Stimulated activated CD4-positive, alpha-beta T cell treated with anti-CD3 and anti-CD28 coated beads, Interleukin-4, amount 100 ng/mL, for 48 hours (primary cell): ENCODE measurements around the gene TRIM47.

Experiments
- DNase-seq, 2 donors: peaks; one replicate each; pipeline ENCODE4 v3.0.0-alpha.2; 2020; ENCODE audit warnings: low read depth in 2 of 2

Gene TRIM47

DNA sequence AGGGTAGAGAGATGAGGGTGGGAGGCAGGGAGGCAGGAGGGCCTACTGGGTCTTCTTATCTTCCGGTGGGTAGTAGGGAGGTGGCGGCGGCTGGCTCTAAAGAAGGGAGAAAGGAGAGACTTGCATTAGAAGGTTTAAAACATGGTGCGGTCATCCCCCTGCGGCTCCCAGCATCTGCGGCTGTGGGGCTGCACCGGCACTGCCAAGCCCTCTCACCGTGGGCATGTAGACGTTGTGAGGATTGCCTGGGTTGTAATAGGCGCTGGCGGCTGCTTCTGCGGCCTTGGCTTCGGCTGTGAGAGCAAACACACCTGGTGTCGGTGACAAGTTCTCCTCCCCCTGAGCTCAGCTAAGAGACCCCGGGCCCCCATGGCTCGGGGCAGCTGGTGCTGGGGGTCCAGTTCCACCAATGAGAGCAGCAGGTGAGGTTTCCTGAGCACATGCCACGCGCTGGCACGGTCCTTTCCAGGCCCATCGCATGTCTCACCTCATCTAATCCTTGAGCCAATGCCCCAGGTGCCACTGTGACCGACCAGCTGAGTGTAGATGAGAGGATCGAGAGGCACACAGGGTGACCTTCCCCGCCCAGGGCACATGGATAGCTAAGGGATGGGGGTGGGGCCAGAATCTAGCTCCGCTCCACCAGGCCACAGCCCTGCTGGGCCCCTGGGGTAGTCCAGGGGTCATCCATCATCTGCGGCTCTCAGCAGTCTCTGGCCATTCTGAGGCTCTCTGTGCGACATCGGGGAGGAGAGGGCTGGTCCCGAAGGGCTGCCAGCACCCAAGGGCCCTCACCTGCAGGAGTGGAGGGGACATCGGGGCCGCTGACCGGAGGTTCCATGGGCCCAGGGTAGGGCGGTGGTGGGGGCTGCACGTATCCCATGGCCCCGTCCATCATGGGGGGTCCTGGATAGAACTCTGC, 31.4 kb downstream of the TRIM47 start:
- no peak for DNase-seq

DNA sequence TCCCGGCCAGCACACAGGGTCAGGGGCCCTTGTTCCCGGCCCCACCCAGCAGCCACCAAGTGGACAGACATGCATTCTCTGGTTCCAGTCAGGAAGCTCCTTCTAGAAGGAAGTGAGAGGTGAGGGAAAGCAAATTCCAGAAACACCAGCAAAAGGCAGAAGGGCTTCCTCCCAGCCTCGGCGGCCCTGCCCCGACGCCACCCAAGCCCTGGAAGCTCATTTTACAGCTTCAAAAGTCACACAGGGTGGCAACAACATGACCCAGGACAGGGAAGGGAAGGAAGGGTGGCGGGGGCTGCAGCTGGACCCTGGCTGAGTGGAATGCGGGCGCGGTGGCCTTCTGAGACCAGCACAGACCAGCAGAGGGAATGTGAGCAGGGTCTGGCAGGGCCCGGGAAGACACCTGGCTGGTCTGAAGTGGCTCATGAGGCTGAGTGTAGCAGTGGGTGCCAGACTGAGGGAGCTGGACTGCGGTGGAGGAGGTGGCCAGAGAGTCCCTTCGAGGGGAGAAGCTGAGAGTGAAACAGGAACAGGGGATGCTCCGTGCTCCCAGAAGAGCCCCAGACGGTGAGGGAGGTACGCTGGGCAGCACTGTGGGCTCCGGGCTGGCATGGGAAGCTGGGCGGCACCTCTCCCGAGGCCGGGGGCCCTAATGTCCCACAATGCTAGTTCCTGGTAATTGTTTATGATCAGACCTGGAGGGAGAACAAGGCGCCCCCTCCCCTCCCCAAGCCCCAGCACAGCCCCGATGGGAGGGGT, 32.3 kb downstream of the TRIM47 start:
- DNase-seq = no peak

DNA sequence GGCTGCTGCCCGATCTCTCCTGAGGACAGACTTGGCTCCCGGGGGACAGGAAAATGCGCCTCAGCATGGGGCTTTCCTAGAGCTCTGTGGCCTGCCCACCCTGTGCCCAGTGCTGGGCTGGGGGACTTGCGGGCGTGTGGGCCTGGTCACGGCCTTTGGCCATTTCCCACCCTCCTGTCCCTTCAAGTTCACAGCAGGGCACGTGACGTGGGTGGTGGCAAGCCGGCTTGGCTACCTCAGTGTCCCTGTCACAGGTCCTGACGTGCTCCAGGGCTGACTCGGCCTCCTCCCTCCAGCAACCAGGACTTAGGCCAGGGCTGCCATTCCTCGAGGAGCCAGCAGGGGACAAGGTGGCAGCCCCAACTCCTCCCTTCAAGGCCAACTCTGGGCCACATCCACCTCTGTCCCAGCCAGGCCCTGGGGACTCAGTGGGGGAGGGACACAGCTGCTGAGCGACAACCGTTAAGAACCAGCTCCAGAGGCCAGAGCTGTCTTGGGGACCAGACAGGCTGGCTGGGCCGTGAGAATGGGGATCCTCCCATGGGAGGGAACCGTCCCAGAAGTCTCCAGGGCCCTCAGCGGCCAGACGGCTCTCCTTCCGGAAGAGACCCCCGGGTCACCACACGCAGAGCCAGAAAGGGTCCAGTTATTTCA, 33.2 kb downstream of the TRIM47 start:
- peak; percentile 67 to 70 for DNase-seq

DNA sequence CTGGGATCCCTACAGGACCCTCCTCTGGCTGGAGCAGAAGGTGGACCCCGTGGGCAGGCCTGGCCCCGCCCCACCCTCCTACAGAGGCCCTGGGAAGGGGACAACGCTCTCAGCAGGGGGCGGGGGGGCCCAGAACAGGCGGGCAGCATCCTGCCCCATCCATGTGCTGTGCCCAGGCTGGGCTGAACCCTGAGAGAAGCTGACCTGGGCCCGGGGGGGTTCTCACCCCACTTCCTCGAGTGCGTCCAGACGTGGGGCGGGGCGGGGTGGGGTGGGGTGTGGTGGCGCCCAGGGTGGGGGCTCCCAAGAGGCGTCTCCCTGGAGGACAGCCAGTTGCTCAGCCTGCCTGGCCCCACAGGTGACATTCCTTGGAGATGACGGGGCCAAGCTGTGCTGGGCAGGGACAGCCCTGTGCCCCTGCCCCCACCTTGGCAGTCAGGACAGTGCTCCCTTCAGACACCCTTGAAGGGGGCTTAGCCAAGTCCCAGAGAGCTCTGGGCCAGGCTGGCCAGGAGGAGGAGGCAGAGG, 33.8 kb downstream of the TRIM47 start:
- no peak for DNase-seq

DNA sequence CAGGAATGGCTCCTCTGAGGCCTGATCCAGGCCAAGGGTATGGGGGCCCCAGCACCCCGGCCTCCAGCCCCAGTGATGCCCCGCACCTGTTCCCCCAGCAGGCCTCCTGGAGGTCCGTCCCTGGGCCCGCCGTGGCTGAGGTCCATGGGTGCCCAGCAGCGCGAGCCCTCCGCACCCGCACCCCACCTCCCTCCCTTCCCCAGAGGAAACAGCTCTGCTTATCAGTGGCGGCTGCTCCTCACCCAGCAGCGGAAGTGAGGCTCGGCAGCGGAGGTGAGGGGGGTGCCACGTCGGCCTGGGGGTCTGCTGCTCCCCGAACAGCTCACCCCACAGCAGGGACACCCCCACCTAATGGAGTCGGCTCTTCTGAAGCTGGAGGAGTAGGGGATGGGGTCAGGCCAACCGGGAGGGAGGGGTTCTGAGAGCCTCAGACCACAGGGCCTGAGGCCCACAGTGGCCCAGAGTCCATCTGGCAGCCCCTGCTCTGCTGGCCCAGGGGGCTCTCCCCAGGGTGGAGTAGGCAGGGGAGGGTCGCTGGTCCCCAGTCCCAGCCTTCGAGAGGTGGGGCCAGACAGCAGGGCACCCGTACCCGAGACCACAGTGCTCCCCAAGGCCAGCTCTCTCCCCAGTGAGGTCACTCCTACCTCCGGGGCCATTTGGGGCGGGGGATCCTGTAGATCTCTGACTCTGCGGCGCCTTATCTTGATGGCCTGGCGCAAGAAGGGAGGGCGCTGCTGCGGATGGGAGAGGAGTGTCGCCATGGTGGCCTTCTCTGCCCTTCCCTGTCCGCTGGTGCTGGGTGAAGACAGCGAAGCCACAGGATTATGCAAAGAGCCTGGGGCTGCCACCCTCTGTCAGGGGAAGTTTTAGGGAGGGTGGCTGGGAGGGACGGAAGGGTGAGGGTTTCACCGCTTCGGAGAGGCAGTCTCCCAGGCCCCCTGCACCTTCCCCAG, 34.5 kb downstream of the TRIM47 start, which contains the start of gene UNC13D:
Gene UNC13D (minus strand): TSS at position 828 of the 953 bp plus-strand sequence. CDS start 67 bp downstream, at position 761.
- no peak for DNase-seq

DNA sequence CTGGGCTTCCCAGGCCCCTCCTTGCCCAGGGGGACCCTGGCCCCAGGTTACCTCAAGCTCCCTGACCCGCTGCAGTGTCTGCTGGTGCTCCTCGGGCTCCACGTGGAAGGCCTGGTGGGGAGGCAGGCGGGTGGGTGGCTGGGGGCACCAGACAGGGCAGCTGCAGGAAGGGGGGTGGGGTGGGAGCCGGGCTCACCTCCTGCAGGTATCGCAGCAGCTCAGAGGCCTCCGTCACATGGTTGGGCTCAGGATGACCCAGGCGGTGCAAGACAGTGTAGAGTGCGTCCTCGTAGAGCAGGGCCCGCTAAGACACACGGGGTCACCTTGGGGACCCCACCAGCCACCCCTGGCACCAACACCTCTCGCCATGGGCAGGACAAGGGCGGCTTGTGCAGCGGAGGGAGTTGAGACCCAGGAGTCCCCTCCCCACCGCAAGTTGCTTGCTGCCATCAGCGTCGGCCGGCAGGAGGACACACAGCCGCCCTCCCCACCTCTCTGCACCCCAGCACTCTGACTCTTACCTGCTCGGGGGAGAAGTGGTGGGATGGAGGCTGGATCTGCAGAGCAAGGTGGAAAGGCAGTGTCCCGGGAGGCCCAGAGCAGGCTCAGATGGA, 35.3 kb downstream of the TRIM47 start:
- DNase-seq = no peak

DNA sequence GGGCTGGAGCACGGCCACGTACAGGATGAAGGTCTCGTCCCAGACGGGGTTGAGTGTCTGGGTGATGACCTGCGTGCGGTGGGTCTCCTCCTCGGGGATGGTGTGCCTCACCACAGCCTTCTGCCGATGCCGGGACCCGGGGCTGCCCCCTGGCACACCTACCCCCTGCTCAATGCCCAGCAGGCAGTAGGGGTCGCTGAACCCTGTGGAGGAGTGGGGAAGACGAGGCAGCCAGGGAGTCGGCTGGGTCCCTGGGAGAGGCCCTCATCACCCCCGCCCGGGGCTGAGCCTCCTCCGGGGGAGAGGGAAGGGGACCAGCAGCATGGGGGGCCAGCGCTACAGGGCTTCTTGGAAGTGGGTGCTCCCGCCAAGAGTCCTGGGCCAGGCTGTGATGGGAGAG, 36.0 kb downstream of the TRIM47 start:
- DNase-seq = no peak

DNA sequence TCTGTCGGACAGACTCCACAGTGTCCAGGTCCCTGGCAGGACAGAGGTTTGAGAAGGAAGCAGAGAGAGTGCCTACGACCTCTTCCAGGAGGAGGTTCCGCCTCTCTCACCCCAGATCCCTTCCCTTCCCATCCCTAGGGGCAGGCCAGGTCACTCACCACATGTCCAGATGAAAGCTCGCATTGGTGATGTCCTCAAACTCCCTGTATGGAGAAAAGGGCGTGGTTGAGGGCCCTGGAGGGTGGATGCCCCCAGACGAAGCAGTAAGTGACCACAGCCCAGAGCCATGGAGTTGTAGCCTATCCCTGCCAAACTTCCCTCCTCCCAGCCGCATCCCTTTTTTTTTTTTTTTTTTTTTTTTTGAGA, 37.6 kb downstream of the TRIM47 start:
- DNase-seq = no peak

DNA sequence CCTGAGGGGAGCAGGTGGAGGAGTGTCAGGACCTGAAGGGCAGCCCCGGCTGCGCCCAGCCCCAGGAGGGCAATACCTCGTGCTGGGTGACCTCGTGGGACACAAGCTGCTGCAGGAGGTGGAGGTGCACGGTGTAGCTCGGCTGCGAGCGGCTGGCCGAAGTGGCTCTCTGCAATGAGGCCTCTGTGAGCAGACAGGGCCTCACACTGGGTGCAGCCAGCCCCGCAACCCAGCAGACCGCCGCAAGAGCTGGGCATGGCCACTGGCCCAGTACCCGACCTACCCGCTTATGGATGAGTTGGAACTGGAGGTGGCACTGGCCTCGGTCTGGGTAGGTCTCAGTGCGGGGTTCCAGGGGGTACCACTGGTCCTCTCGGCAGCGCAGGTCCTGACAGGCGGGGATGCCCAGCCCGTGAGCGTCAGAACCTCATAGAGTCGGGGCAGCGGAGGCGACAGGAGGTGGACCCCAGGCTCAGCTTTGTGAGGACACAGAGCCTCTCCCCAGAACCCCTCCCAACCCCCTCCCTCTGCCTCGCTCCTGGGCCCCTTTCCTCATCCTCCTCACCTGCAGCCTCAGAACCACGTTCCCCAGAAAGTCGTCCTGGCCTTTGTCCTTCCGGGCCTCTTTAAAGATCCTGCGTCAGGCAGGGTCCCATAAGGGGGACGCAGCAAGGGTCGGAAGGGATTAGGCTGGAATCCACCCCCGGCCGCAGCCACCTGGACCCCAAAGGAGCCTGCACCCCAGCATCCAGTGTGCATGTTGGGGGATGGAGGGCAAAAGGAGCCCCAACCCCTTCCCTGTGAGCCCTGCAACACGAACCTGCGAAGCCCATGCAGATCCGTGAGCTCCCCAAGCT, 38.2 kb downstream of the TRIM47 start:
- no peak for DNase-seq

DNA sequence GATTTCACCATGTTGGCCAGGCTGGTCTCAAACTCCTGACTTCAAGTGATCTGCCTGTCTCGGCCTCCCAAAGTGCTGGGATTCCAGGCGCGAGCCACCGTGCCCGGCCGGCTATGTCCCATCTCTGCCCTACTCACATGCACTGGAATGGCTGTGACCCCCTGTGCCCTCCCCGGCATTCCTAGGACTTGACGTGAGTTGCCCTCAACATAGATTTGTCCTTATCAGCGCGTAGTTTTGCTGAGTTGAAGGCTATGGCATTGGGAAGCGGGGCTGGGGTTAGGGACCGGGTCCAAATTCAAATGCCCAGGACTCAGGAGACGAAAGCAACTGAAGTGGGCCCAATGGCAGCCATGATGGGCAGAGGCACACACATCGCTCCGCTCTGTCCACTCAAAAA, 40.0 kb downstream of the TRIM47 start:
- DNase-seq = no peak

DNA sequence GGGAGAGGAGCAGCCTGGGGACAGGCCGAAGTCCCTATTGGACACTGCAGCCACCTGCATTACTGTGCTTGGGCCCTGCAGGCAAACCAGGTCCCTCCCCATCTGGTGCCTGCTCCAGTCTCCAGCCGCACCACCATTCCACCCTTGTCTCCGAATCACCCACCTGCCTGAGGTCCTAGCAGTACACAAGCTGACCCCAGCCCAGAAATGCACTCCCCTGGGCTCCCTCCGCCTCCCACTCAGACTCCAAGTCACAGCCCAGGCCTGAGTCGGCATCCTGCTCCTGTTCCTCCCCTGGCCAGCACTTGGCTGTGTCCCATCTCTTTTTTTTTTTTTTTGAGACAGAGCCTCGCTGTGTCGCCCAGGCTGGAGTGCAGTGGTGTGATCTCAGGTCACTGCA, 40.5 kb downstream of the TRIM47 start:
- no peak for DNase-seq

DNA sequence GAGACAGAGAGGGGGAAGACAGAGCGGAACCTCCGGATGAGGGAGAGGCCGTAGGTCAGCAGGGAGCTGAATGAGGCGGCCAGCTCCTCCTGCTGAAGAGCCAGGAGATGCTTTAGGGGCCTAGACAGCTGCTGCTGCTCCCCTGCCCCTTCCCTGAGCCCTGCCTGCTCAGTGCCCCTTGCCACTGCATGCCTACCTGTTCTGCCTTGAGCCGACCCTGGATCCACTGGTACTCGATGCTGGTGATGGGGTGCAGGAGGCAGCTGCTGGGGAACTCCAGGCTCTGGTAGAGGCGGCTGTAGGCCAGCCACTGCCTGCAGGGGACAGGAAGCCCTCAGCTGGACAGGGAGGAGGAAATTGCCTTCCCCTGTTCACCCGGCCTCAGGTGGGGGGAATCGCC, 41.8 kb downstream of the TRIM47 start:
- no peak for DNase-seq

DNA sequence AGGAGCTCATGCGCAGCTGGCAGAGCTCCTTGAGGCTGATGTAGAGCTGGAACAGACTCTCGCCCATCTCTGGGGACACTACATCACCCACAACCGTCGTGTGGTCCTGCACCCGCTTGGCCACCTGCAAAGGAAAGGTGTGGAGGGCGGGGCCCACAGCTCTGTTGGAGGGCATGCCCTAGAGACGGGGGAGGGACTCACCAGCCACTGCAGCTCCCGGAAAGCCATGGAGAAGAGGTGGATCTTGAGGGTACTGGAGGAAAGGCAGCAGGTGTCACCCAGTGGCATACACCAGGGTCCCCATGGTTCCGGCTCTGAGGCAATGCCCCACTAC, 42.8 kb downstream of the TRIM47 start:
- DNase-seq = no peak

DNA sequence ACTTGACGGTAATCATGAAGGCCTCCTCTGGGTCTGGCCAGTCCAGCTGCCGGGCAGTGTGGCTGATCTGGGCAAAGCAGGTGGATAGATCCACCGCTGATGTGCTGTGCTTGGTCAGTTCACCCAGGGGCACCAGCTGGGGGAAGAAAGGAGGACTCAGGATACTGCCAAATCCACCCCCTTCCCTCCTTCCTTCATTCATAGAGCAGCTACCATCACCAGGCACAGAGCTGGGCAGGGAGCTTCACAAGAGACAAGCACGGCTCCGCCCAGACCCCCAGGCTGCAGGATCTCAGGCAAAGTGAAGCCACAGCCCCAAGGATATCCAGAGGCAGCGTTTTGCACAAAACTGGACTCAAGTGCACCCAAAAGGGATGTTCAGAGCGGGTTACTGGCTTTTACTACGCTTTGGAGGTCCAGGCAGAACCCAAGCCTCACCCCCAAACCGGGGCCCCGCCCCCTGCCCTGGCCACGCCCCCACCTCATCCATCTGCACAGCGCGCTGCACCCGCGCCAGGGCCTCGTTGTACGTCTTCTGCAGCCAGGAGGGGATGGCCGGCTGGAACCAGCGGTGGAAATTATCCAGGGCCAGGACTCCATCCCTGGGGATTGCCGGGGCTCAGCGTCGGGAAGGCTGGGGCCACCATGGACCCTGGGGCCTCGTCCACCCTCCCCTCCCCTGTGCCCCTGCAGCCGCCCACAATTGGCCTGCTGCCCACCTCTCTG, 43.3 kb downstream of the TRIM47 start:
- no peak for DNase-seq

DNA sequence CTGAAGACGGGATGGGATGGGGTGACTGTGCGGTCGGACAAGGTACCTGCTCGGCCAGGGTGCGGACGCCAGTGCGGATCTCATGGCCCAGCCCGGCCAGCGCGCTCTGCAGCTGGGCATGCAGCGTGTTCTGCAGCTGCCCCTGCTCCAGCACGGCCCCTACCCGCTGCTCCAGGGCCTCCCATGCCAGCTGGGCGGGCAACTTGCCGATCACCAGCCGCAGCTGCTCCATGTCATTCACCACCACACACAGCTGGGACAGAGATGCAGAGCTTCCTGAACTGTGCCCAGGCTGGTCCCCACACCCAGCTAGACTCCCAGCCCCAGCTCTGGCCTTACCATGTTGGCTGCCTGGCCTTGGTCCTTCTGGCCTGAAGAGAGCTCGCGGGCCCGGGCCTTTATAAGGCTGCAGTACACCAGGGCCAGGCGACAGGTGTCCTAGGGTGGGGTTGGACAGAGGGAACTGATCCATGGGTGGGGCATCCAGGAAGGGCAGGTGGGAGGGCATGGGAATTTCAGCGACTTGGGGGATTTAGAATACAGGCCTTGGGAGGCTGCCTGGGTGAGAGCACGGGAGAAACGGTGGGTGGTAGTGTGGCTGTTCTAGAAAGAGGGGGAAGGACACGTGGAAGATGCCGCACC, 44.0 kb downstream of the TRIM47 start:
- no peak for DNase-seq

DNA sequence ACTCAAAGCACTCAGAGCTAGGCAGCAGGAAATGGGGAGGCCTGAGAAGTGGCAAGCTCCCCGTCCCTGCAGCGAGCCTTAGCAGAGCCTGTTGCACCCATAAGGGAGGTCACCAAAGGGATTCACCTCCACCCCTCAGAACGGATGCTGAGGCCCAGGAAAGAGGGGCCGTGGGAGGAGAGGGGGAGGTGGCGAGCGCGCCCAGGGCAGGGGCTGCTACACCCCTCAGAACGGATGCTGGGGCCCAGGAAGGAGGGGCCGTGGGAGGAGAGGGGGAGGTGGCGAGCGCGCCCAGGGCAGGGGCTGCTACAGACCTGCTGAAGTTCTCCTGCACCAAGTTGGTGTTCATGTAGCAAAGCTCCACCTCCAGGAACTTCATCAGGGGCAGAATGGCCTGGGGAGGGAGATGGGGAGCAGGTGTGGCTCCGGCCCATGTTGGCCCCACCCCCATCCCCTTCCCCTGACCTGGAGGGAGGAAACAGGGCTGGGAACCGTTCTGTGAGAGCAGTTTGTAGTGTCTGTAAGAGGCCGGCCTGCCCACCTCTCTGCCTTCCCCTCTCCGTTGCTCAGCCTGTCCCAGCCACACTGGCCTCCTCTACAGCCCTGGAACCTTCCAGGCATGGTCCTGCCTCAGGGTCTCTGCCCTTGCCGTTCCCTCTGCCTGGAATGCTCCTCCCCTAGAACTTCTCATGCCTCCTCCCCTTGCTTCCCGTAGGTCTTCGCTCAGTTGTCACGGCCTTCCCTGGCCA, 45.6 kb downstream of the TRIM47 start:
- no peak for DNase-seq

DNA sequence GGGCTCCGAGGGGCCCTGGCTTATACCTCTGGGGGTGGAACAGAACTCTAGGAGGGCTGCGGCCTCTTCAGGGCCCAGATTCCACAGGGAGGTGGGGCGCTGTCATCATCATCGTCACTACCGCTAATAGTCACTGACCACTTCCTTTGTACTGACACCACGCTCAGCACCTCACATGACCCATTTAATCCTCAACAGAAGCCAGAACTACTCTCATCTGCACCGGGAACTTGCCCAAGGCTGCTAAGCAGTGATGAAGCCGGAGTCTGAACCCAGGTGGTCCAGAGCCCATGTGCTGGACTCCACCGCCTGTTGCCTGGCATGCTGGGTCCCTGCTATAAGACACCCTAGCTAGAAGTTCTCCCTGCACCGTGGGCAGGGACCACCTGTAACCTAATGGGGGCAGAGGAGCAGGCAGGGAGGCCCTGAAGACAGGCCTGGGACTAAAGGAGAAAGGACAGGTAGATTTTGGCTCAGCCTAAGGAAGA, 46.2 kb downstream of the TRIM47 start:
- DNase-seq = peak in 1 of 2 donors; percentile 26
